ENCODE results near the gene NR0B2. TPM values are rescaled to one million over a fixed set of nuclear protein-coding genes. Genes with fewer than 3 reads are reported as not detected.

NR0B2 gene
- total RNA-seq, 1 experiment from 2014 or later: not detected

DNA sequence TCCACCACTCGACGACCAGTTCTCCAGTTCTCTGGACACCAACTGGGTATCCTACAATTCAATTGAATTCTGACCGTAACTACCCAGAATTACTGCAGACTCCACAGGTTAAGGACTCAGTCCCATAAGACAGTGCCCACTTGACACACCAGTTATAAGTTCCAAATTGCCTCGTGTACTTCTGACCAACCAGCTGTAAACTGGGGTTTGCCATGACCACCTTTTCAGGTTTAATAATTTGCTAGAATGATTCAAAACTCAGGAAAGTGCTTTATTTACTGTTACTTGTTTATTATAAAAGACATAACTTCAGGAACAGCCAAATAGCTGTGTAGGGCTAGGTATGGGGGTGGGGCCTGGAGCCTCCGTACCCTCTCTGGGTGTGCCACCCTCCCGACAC, 23.0 kb upstream of the NR0B2 start:
- DNase-seq (ENCODE audit: low read depth): no peak

DNA sequence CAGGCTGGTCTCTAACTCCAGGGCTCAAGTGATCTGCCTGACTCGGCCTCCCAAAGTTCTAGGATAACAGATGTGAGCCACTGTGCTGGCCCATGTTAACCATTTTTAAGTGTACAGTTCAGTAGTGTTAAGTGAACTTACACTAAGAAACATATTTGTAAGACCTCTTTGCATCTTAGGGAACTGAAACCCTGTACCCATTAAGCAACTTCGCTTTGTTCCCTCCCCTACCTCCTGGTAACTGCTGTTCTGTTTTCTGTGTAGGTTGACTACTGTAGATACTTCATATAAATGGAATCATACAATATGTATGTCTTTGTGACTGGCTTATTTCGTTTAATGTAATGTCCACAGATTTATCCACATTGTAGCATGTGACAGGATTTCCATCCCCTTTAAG, 18.8 kb upstream of the NR0B2 start:
- DNase-seq (ENCODE audit: low read depth): no peak

DNA sequence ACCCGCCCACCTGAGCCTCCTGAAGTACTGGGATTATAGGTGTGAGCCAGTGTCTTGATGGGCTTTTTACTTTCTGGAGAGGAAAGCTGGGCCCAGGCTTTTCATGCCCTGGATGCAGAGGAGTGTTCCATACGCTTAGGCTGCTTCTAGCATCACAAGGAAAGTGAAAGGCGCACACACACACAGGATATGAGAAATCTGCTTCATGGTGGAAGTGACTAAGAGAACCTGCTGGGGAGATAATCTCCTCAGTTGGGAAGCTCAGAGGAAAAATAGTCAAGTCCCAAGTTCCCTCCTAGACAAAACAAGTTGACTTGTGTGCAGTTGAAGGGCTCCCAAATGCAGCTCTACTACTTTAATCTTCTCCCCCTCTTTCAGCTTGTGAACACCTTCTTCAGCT, 9.9 kb upstream of the NR0B2 start:
- DNase-seq (ENCODE audit: low read depth): peak; percentile 17

DNA sequence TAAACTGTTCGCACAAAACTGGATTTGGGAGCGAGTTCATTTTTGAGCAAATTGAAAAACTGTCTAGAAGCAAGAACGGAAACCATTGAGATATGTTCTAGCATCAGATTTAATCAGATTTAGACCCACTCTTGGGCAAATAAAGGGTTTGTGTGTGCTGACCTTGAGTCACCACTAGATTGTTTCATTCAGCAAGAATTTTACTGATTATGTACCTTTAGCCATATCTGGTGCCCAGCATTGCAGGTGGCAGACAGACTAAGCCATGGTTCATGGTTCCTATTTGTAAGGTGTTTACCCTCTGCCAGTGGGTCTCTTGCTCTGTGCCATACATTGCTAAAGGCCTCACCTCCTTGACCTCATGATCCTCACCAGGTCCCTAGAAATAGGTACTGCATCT, 9.1 kb upstream of the NR0B2 start:
- DNase-seq (ENCODE audit: low read depth): no peak

DNA sequence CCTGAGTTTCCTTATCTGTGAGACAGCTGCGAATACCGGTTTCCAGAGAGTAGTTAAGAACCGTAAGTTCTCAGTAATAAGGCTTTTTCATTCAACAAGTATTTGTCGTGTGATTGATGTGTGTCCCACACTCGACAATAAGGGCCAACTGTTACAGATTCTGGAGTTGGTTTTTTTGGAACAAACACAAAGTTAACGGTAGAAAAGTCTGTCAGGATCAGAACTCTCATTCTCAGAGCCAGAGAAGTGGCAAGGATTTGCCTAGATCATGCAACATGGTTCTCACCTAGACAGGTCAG, 8.6 kb upstream of the NR0B2 start:
- DNase-seq (ENCODE audit: low read depth): no peak

DNA sequence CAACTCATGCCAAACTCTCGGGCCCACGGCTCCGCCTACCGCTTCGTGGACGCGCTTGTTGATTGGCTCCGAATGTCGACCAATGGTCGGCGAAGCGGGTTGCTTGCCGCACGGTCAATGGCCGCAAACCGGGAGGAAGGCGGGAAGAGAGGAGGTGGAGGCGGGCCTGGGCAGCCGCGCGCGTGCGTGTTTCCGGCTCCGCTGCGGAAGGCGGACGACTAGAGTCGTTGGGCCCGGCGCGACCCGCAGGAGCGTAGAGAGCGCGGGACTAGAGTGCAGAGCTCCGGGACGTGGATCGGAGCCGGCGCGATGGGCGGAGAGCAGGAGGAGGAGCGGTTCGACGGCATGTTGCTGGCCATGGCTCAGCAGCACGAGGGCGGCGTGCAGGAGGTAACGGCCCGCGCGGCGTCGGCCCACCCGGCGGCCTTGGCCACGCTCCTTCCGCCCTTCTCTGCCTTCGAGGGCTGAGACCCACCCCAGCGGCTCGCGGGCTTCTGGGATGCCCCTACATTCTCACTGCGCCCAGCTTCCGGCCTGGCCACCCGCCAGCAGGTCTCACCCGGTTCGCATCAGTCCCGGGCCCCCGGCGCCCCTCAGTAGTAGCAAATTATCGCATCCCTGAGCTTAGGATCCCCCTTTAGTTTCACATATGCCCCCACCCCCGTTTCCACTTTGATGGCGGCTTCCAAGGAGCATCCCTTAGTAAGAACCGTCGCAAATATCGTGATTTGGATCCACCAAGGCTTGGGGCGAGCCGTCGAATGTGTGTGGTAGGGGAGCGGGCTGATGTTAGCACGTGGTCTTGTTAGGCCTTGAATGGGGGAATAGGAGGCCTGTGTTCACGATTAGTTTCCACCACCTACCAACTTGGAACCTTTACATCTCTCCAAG, 8.0 kb upstream of the NR0B2 start, which contains the start of gene NUDC:
NUDC (plus strand) TSS at position 204 of the 891 bp plus-strand sequence; CDS start at position 310, 106 bp downstream.
- peak; percentile 96 for DNase-seq (ENCODE audit: low read depth)

DNA sequence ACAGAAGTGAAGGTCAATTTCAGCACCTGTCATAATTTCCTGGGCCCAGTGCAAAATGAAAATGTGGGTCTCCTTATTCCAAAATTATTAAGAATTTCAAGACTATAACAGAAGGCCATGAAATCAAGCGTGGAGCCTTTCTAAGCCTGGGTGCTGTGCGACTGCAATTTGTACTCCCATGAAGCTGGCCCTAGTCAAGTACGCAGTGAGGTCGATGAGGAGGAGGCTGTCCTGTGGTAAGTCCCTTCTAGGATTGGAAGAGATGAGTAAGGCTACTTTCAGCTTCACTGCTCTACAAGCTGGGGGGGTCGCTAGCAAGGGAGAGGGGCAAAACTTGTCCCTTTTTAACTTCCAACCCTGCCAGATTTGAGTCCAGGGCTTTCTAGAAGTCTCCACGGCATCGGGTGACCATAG, 7.4 kb upstream of the NR0B2 start:
- DNase-seq (ENCODE audit: low read depth): no peak

DNA sequence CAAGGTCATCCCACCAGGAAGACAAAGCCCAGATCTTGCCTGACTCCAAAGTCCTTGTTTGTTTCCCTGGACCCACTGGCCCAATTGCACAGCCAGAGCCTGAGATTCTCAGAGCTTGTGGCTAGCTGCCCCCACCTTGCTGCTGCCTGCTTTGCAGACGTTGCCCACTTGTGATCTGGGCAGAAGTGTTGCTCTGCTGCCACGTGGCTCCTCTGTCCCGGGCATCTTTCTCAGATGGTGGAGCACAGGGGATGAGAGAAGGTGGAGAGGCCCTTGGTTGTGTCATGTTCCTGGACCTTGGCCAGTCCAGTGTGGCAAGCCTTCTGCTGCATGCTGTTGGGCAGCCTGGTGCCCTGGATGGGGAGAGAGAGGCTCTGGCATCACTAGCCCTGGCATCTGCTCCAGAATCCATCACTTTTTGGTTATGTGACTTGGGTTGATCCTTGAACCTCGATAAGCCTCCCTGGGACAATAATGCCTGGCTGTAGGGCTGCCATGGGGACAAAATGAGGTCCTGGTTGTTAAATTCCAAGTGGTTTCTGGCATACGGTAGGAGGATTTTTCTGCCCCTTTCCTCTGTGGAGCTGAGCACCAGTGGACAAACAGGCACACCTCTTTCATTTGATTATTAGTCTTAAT, 1.5 kb upstream of the NR0B2 start:
- DNase-seq (ENCODE audit: low read depth): peak; percentile 7

DNA sequence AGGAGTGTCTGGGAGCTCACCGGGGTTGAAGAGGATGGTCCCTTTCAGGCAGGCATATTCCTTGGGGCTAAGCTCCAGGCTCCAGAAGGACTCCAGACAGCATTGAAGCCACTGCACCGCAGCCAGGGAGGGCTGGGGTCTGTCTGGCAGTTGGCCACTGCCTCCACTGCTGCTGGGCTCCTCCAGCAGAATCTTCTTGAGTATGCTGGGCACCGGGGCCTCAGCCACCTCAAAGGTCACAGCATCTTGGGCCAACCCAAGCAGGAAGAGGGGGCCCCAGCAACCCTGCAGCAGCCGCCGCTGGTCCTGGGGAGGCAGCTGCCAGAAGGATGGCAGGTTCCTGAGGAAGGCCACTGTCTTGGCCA, 404 bp downstream of the NR0B2 start:
- no peak for DNase-seq (ENCODE audit: low read depth)

DNA sequence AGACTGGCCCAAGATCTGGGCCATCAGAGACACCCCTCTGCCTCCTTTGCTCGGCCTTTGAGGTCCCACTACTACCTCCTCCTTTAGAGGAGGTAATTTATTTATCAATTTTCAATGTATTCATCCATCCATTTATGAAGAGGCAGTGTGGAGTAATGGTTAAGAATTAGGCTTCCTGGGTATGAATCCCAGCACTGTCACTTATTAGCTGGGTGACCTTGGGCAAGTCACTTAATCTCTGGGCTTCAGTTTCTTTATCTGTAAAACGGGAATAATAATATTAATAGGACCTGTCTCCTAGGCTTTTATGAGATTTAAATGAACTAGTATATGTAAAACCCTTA, 1.7 kb downstream of the NR0B2 start:
- DNase-seq (ENCODE audit: low read depth): no peak

DNA sequence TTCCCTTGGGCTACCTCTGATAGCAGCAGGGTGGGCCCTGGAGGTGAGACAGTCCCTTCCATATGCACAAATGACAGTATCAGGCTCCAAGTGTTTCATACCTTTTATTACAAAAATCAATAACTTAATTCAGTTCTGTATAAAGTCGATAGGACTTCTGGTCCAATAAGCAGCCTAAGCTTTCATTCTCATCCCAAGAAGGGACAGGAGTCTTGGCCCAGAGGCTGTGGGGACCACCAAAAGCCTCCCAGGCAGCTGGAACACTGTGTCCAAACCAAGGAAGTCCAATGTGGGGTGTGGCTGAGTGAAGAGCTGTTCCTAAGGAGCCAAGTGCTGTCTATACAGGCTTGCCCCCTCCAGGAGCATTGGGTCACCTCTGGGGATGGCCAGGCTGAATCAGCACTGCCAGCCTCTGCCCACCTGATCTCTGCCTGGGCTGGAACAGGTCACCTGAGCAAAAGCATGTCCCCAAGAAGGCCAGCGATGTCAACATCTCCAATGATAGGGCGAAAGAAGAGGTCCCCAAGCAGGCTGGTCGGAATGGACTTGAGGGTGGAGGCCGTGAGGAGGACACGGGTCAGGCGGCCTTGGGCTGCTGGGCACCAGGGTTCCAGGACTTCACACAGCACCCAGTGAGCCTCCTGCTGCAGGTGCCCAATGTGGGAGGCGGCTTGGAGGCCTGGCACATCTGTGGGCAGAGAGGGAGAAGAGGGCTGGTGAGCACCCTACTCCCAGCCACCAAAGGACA, 2.2 kb downstream of the NR0B2 start:
- DNase-seq (ENCODE audit: low read depth): no peak

DNA sequence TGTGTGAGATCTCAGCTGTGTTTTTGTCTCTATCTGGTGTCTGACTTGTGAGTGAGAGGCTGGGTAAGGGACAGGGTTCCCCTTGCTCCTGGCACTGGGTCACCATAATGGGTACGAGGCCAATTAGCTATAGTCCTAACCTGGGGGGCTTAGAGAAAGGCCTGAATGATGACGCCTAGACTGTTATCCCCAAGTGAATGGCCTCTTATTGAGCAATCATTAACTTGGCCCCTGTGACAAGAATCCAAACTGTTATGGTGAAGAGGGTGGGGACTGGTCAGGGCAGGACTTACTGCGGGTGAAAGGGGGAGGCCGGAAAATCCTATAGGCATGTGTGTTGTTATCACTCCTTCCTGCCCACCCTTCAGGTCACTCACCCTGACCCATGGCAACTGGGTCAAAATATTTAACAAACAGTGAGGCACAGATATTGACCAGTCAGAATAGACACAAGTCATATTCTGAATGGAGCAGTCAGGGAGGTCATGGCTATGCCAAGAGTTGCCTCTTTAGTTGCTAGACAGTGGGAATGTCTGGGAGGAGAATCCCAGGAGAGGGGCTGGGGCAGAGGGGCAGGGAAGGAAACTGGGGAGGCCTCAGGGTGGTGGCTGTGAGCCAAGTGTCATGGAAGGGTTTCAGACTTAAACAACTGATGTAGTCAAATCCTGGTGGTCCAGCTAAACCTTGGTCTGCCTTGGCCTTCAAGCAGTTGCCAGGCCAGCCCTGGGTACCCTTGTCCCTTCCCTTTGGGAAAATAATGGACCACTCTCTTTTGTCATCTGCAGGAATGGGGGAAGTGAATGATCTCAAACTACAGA, 3.2 kb downstream of the NR0B2 start:
- no peak for DNase-seq (ENCODE audit: low read depth)

DNA sequence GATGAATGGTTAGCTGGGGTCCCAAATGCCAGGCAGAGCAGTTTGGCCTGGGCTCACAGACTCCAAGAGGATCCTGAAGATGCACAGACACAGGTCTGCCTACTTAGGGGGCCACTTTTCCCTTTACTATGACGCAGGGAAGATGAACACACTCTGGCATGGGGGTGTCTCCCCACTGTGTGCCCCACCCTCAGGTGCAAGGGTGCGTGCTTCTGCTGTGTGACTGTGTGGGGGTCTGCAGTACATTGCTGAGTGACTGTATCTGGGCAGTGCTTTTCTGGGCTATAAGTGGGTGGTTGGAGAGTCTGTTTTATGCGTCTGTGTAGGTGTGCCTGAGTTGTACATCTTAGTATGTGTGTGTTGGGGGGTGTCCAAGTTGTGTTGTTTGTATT, 3.8 kb downstream of the NR0B2 start:
- no peak for DNase-seq (ENCODE audit: low read depth)

DNA sequence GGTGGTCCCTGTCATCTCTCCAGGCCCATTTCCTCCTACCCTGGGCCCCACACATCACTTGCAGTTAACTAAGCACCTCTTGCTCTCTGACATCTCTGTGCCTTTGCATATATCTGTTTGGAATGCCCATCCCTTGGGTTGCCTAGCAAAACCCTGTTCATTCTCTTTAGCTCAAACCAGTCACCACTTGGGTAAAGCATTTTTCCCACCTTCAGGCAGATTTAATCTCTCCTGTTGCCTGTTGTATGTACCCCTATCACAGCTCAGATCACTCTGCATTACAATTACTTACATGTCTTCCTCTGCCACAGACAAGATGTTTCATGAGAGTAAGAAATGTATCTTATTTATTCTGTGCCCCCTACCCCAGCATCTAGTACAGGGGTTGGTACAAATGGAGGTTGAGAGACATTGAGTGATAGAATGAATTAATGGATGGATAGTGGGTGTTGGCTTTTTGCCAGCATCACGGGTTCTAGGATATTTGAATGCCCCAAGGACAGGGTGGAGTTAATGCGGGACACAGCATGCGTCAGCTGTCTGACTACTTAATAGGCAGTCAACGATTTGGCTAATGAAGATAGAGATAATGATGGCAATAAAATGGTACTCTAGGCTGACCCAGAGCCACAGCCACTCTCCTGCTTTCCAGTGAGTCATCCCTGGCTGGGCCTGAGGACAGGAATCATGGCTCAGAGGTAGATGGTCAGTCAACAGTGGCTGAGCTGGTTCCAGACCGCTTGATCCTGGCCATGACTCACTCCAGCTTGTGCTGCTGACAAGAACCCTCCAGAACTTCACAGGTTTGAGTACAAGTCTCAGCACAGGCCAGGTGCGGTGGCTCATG, 6.5 kb downstream of the NR0B2 start:
- DNase-seq (ENCODE audit: low read depth): peak; percentile 94

DNA sequence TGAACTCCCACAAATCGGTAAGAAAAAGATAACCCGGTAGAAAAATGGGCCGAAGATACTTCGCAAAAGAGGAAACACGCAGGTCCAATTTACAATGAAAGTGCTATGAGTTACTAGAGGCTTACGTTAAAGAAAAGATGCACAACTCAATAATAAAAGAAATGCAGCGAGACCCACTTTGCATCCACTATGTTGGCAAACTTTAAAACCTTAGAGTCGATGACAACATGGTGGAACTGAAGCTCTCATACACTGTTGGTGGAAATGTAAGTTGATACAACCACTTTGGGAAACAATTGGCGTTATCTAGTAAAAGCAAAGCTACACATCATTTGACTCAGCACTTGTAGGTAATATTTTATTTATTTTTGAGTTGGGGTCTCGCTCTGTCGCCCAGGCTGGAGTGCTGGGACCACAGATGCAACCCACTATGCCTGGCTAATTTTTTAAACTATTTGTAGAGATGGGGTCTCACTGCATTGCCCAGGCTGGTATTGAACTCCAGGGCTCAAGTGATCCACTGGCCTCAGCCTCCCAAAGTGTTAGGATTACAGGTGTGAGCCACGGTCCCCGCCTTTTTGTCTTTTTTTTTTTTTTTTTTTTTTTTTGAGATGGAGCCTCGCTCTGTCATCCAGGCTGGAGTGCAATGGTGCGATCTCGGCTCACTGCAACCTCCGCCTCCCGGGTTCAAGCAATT, 12.8 kb downstream of the NR0B2 start:
- DNase-seq (ENCODE audit: low read depth): no peak

DNA sequence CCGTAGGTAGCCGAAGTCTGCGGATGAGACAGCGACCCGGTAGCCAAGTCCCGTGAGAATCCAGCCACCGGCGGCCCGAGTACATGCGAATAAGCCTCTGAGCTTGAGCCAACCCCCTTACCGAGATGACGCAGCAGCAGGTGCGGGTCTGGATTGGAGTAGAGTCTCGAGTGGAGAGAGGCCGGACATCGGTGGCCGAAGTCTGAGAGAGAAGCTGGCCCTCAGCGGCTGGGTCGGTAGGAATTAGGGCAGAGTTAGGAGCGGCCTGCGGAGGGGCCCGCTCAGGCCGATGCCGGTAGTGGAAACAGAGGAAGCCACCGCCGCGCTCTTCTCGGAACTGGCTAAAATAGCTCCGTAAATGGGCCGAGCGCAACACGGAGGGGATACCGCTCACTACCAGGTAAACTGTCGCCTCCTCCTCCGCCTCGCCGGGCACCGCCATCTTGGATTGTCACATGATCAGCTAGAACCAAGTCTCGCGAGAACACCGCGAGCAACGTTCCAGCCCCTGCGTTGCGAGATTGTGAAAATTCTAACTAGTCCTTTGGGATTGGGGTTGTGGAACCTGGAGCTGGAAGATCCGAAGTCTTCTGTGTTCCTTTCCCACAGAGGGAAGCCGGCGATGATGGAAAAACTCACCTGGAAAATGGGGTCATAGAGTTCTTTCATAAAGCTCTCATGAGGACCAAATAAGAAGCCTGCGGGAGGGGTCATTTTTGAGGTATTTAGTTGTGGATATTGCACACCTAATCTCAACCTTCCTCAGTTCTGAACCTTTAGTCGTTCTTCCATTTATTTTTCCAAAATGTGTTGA, 13.6 kb downstream of the NR0B2 start, which contains the start of gene GPATCH3:
GPATCH3 (minus strand) TSS at position 467 of the 814 bp plus-strand sequence; CDS start at position 442, 25 bp downstream.
- peak; percentile 92 for DNase-seq (ENCODE audit: low read depth)

DNA sequence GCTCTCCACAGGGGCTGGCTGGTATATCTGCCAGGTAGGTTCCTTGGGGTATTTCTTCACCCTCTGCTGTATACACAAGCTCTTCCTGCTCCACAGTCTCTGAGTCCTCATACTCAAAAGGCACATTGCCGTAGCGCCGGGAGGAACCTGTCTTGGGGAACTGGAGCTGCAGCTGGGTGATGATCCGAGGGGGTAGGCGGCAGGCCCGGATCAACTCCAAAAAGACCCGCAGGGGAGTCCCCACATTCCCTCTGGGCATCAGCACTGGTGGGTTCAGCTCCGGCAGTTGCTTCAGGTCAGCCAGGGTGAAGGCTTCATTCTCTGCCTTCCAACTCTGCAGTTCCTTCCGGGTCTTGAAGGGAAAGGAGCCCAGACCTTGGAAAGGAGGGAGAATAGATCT, 16.4 kb downstream of the NR0B2 start:
- DNase-seq (ENCODE audit: low read depth): no peak

DNA sequence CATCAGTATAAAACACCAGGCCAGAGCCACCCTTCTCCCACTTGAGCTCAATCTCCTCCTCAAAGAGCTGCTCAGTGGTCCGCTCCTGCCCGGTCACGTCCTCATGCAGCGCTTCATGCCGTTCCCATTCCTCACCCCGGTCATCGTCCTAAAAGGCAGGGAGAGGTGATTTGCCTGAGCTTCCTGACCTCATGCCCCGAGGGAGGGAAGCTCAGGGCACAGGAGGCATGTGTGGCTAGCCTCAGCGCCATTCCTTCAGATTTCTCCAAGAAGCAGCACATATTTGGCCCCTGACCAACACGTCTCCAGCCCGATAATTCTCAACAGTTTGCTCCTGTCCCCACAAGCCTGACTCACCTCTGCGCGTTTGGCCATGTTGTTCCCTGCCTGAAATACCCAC, 19.5 kb downstream of the NR0B2 start:
- DNase-seq (ENCODE audit: low read depth): peak; percentile 85

DNA sequence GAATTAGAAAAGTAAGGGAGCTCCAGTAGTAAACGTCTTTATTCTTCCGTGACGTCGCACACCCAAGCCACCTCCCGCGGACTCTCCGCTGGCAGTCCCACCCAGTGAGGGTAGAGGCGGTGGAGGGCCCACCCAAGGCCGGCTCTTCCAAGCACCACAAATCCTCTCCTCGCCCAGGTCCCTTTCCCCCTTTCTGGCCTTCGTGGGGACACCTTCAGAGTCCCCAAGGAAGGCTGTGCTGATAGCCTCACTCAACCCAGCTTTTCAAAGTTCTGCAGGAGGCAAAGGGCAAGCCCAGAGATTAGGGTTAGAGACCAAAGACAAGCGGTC, 23.3 kb downstream of the NR0B2 start:
- no peak for DNase-seq (ENCODE audit: low read depth)
